Glomerular endothelial cell (primary cell): ENCODE measurements around the gene TUBGCP2. TPM values are rescaled to one million over a fixed set of nuclear protein-coding genes. Genes with fewer than 3 reads are reported as not detected.

Experiments used
- DNase-seq: peaks from one replicate; pipeline ENCODE4 v3.0.0-alpha.2; 2011; ENCODE audit warnings: low read depth, low spot score; ENCODE audit errors: extremely low read depth
- total RNA-seq: library from RNA; depleted of rRNA; stranded (reverse); fragments of >200 nt; gene quantifications from 2 replicates; pipeline ENCODE4 v1.2.3, GENCODE V29; 2015

TUBGCP2 gene
- total RNA-seq, 1 donor from 2014 or later: 55.0 TPM

- no peak for DNase-seq
Measured at GRCh38 chr10:133252223-133252552, 56.5 kb downstream of the TUBGCP2 start.

- DNase-seq: no peak
Measured at GRCh38 chr10:133251388-133252222, 57.1 kb downstream of the TUBGCP2 start.

- DNase-seq: no peak
Measured at GRCh38 chr10:133249975-133250754, 58.5 kb downstream of the TUBGCP2 start.

GRCh38 chr10:133249094-133249780 lies 59.4 kb downstream of the TUBGCP2 start:
- no peak for DNase-seq

GRCh38 chr10:133248334-133248715 lies 60.3 kb downstream of the TUBGCP2 start:
- DNase-seq: no peak

- DNase-seq: no peak
Measured at GRCh38 chr10:133247681-133248333, 60.9 kb downstream of the TUBGCP2 start.

- DNase-seq: no peak
Measured at GRCh38 chr10:133246236-133246626, 62.4 kb downstream of the TUBGCP2 start.

DNA sequence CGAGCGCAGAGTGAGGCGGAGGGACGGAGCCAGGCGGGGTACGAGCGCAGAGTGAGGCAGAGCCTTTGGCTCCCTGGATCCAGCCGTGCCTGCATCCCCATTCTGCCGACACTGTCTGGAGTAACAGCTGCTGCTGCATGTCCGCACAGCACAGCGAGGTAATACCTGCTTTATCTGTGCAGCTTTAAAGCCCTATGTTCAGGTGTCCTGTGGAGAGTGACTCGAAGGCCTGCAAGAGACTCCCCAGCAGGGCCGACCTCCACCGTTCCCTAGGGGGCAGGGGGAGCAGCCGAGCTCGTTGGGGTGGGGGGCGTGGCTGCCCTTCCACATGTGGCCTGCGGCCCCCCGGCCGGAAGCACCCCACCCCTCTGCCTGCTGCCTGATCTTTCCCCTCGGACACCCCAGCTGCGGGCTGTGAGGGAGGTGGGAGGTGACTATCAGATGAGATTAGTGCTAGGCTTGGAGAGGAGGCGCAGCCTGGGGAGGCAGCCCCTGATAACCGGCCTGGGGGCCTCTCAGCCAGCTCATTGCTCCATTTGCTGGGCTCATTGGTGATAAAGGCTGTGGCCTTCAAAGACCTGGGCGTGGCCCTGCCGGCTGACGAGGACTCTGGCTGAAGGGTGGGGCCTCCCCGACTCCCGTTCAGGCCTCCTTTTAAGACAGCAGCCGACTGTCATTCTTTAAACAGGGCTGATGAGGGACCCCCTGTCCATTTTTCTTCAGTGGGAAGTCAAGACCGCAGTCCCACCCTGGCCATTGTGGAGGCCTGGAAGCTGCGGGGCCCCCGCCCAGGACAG lies 63.0 kb downstream of the TUBGCP2 start:
- no peak for DNase-seq

DNA sequence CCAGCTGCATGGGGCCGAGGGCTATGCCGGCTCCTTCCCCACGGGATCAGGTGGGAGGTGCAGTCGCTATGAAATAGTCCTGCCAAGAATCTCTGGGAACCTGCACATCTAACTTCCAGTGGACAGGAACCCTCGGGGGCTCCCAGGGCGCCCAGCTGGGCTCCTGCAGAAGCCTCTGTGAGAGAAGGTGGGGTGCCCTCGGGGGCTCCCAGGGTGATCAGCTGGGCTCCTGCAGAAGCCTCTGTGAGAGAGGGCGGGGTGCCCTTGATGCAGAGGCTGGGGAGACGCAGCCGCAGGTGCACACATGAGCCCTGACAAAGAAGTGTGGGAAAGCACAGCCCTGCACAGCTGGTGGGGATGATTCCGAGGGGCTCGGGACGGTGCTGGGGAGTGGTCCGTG lies 65.1 kb downstream of the TUBGCP2 start:
- DNase-seq: no peak

DNA sequence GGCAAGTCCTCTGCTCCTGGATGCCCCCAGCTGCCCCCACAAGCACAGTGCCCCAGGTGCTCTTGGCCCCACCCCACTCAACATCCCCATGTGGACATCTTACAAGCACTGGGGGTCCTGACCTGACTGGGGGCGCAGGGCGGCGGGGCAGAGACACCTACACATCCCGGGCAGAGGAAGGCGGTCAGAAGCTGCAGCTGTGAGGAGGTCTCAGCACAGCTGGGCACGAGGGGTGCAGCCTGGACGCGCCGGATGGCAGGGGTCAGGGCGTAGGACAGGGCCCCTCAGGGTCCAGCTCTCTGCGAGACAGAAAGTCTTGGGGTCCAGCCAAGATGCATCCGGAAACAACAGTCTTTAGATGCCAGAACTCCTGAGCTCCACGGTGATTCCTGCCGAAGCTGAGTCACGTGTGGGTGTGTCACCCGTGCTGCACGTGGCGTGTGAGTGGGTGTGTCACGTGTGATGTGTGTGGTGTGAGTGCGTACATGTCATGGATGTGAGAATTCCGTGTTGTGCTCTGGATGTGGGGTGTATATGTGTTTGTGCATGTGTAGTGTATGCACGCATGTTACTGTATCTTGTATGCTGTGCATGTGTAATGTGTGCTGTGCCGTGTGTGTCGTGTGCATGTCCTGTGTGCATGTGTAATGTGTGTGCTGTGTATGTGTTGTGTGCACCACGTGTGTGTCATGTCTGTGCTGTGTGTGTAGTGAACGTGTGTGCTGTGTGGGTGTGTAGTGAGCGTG lies 65.9 kb downstream of the TUBGCP2 start:
- DNase-seq: no peak

DNA sequence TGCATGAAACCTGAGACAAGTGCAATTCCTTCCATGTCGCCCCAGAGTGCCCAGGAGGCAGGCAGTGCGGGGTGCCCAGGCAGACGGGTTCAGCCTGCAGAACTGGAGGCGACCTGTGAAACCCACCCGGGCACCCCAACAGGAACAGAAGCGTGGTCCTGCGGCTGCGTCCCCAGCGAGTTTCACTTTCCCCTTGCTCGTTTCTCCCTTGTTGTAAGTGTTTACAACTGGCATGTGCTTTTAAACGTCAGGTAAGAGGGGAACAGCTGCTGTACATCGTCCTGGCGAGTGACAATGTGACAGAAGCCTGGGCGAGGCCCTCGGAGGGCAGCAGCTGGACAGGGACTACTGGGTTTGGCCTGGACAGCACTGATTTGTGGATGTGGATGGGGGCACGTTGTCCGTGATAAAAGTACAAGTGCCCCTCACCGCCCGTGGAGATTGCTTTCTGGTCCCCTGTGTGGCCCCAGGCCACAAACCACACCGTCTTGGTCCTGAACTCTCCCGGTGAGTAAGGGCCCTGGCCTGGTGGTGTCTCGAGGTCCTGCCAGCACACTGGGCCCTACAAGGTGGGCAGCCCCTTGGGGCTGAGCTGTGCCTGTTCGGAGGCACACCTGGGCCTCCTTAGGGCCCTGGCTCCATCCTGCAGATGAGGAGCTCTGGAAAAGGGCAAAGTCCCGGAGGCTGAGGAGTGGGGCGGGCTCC lies 67.0 kb downstream of the TUBGCP2 start:
- no peak for DNase-seq

GRCh38 chr10:133239990-133240389 lies 68.7 kb downstream of the TUBGCP2 start:
- DNase-seq: no peak

DNA sequence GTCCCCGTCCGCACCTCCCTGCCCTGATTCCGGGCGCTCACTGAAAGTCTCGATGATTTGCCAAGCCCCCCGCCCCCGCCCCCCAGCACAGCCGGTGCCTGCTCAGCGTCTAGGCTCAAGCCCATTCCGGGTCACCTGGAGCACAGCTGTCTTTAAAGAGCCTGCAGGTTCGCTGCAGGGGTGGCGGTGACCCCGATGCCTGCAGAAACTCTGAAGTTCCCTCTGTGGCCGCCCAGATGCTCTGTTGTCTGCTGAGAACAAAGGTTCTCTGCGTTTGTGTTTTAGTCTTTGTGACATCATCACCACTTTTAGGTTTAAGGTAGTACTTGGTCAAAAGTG lies 70.2 kb downstream of the TUBGCP2 start:
- no peak for DNase-seq

DNA sequence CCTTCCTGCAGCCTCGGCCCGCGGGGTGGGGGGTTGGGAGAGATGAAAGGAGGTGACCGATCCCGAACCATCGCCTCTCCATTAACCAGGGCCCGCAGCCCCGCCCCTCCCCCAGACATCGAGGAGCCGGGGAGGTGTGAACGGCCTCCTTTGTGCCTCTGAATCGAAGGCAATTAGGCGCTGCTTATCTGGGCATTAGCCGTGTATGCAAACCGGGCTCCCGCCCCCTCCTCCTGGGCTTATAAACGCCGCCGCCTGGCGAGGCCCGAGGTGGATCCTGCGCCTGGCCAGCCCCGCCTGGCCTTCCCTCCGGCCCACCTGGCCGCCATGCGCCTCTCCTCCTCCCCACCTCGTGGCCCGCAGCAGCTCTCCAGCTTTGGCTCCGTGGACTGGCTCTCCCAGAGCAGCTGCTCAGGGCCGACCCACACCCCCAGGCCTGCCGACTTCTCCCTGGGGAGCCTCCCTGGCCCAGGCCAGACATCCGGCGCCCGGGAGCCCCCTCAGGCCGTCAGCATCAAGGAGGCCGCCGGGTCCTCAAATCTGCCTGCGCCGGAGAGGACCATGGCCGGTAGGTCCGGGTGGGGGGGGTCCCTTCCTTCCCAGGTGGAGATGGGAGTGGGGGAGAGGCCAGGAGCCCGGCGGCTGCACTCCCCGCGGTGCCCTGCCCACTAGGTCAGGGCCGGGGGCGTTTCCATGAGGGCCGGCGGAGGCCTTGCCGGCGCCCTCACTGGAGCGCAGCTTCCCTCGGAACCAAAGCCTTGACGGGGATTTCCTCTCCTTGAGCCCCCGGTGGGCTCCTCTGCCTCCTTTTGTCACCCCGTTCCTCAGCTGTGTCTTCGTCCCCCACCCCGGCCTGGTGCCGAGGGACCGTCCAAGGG lies 70.8 kb downstream of the TUBGCP2 start, which contains the start of gene VENTX:
VENTX (plus strand) TSS at position 268 of the 878 bp plus-strand sequence; CDS start at position 328, 60 bp downstream.
- no peak for DNase-seq

- no peak for DNase-seq
Measured at GRCh38 chr10:133237241-133237587, 71.5 kb downstream of the TUBGCP2 start.

GRCh38 chr10:133236401-133237240 lies 72.1 kb downstream of the TUBGCP2 start:
- DNase-seq: no peak

- no peak for DNase-seq
Measured at GRCh38 chr10:133235932-133236331, 72.7 kb downstream of the TUBGCP2 start.
